T-cell (primary cell): ENCODE measurements around the gene TNRC6C. TPM values are rescaled to one million over a fixed set of nuclear protein-coding genes. Genes with fewer than 3 reads are reported as not detected.

ENCODE experiments used
- ATAC-seq, 4 experiments: fragments of 200-7000 bp in 3 of 4; fragments of 150-1000 bp in 1 of 4; cut with Tn5 transposase; replicated peaks in 1 of 4; 1 replicate in 3 of 4; 2 replicates in 1 of 4; pipeline ENCODE4 v1.10.0; 2021; ENCODE audit warnings: moderate library complexity in 3 of 4, mild to moderate bottlenecking in 2 of 4, moderate number of reproducible peaks in 1 of 4
- CTCF ChIA-PET, 2 donors: fragments of 300-600 bp; sonication (Branson Sonifier 250); formaldehyde crosslinking; loops; one replicate each; lab custom pipeline; 2022; ENCODE audit warnings: antibody characterized with exemption in 2 of 2; lab: Charles Lee
- POLR2A ChIA-PET, 2 donors: fragments of 300-600 bp; sonication (Branson Sonifier 250); formaldehyde crosslinking; loops; one replicate each; lab custom pipeline; 2022; ENCODE audit warnings: antibody characterized with exemption in 2 of 2; lab: Charles Lee
- DNase-seq, 35 experiments: peaks; one replicate each; pipeline versions ENCODE4 v3.0.0 to v3.0.0-alpha.2; 2013 to 2023
- H3K27ac ChIP-seq: one replicate; pipeline ENCODE4 v1.5.1; 2013; ENCODE audit warnings: low read length
- H3K27me3 ChIP-seq, 2 experiments: replicated peaks in 1 of 2; 1 replicate in 1 of 2; 2 replicates in 1 of 2; pipeline versions ENCODE4 v1.6.1 to v1.7.0; 2013; ENCODE audit warnings: low read length in 1 of 2, mixed read lengths in 1 of 2; ENCODE audit not compliant: control insufficient read depth in 2 of 2, insufficient read depth in 2 of 2; ENCODE audit errors: extremely low read depth in 1 of 2
- H3K36me3 ChIP-seq, 2 donors: 1 replicate in 1 of 2; 2 replicates in 1 of 2; pipeline versions ENCODE4 v1.6.1 to v1.7.0; 2013; ENCODE audit warnings: low read length in 1 of 2; ENCODE audit not compliant: control insufficient read depth in 2 of 2, insufficient read depth in 1 of 2; ENCODE audit errors: extremely low read depth in 1 of 2
- H3K4me1 ChIP-seq, 2 experiments: 1 replicate in 1 of 2; 2 replicates in 1 of 2; pipeline versions ENCODE4 v1.6.1 to v1.7.0; 2013; ENCODE audit warnings: low read length in 2 of 2, mixed read lengths in 1 of 2; ENCODE audit not compliant: insufficient read depth in 2 of 2, control insufficient read depth in 1 of 2; ENCODE audit errors: extremely low read depth in 1 of 2
- H3K4me3 ChIP-seq, 2 donors: 1 replicate in 1 of 2; 2 replicates in 1 of 2; pipeline versions ENCODE4 v1.5.1 to v1.7.0; 2013; ENCODE audit warnings: mild to moderate bottlenecking in 2 of 2, low read length in 1 of 2, moderate library complexity in 1 of 2; ENCODE audit not compliant: control insufficient read depth in 1 of 2; ENCODE audit errors: extremely low read depth in 1 of 2
- H3K9me3 ChIP-seq: 2 replicates; pipeline ENCODE4 v1.7.0; 2013
- H3K27ac Mint-ChIP-seq, 2 donors: one replicate each; pipeline ENCODE4 v1.8.0; 2020 to 2021; ENCODE audit warnings: mild to moderate bottlenecking in 2 of 2, mixed read lengths in 2 of 2
- H3K27me3 Mint-ChIP-seq, 2 donors: one replicate each; pipeline ENCODE4 v1.8.0; 2021 to 2022; ENCODE audit warnings: mixed read lengths in 2 of 2
- H3K36me3 Mint-ChIP-seq: one replicate; pipeline ENCODE4 v1.8.0; 2021; ENCODE audit warnings: mixed read lengths
- H3K4me1 Mint-ChIP-seq, 3 donors: one replicate each; pipeline ENCODE4 v1.8.0; 2020 to 2022; ENCODE audit warnings: mixed read lengths in 3 of 3, mild to moderate bottlenecking in 1 of 3
- H3K4me3 Mint-ChIP-seq, 3 donors: one replicate each; pipeline ENCODE4 v1.8.0; 2020 to 2022; ENCODE audit warnings: mild to moderate bottlenecking in 3 of 3, mixed read lengths in 3 of 3, moderate library complexity in 3 of 3
- H3K9me3 Mint-ChIP-seq, 3 donors: one replicate each; pipeline ENCODE4 v1.8.0; 2020 to 2022; ENCODE audit warnings: mixed read lengths in 3 of 3
- WGBS: methylation state at CpG from one replicate; pipeline ENCODE4 v1.1.5; 2013; ENCODE audit warnings: missing lambda C conversion rate; ENCODE audit not compliant: insufficient coverage; 5-methylcytosine and 5-hydroxymethylcytosine counted together
- total RNA-seq, 35 experiments: library from RNA in 6 of 35; stranded (reverse) in 6 of 35; fragments of 120-200 nt in 1 of 35; gene quantifications; one replicate each; pipeline versions ENCODE4 v1.2.1 to v1.2.4 and lab custom pipeline; 2013 to 2026

The TNRC6C gene
- total RNA-seq, 5 donors from 2014 or later (not counting 1 experiment from before 2014, with no cell fraction given) = 87.1 to 116 (median 94.3) TPM

DNA sequence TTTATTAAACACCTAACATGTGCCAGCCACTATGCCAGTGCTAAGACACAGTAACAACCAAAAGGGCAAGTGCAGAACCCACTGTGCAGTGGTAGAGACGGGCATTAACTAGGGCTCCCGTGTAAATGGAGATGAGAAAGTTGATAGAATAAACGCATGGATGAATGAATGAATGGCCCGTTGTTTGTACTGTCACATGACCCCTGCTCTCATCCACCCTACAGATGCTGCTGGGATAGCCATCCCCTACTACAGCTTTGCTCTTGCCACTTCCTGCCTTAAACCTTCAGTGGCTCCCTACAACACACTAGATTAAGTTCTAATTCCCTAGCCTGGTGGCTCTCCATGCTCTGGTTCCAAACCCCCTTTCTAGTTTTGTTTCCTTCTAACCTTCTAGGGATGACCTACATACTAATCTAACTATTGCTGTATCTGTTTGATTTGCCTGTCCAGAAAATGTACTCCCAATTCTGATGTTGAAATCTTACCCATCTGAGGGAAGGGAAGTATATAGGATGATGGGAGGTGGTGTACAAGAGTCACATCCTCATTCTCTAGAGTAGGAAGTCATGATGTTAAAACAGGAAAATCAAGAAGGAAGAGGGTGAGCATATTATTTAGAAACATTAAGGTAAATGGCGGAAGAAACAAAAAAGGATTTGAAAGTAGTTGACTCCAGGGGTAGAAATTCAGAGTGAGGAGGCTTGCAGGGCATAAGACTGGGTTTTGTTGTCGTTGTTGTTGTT, 11.4 kb upstream of the TNRC6C start:
- no peak for DNase-seq
- peaks cover 0 to 37% of the 10 kb centered on the region in 2 experiments for H3K27me3 ChIP-seq
- Mint-ChIP-seq H3K27ac (no peak overlapping the region), H3K27me3 (peaks cover 7 to 14% of the 10 kb centered on the region in 2 donors), H3K4me1 (peaks cover 0 to 1% (median 1%) of the 10 kb centered on the region in 3 donors), H3K4me3 (no peak overlapping the region), H3K9me3 (peaks cover 0 to 6% (median 4%) of the 10 kb centered on the region in 3 donors), H3K36me3 (no peaks in the 10 kb centered on the region)
- H3K9me3 ChIP-seq = no peaks in the 10 kb centered on the region
- H3K27ac ChIP-seq = no peak overlapping the region
- ChIA-PET CTCF (no interaction called here), POLR2A (no interaction called here)
- H3K4me3 ChIP-seq = no peak overlapping the region
- H3K4me1 ChIP-seq = no peaks in the 10 kb centered on the region
- H3K36me3 ChIP-seq = no peaks in the 10 kb centered on the region
- 80% methylated on average over 2 of the region's 6 CpGs for WGBS
- ATAC-seq = no peak

- H3K9me3 Mint-ChIP-seq = peaks cover 0 to 6% (median 4%) of the 10 kb centered on the region in 3 donors
- no peaks in the 10 kb centered on the region for H3K9me3 ChIP-seq
- 100% methylated on average over 1 of the region's 3 CpGs for WGBS
- ATAC-seq = no peak
- ChIA-PET POLR2A (no interaction called here), CTCF (no interaction called here)
- no peaks in the 10 kb centered on the region for H3K36me3 ChIP-seq
- H3K4me3 Mint-ChIP-seq = no peak overlapping the region
- H3K27ac ChIP-seq = no peak overlapping the region
- H3K36me3 Mint-ChIP-seq = no peaks in the 10 kb centered on the region
- no peak for DNase-seq
- no peaks in the 10 kb centered on the region for H3K4me1 ChIP-seq
- peaks cover 0 to 31% of the 10 kb centered on the region in 2 experiments for H3K27me3 ChIP-seq
- H3K27ac Mint-ChIP-seq = no peak overlapping the region
- H3K4me3 ChIP-seq = no peak overlapping the region
- peaks cover 7 to 15% of the 10 kb centered on the region in 2 donors for H3K27me3 Mint-ChIP-seq
- H3K4me1 Mint-ChIP-seq = peaks cover 4 to 7% (median 5%) of the 10 kb centered on the region in 3 donors
Observed at GRCh38 chr17:77948690-77949114, 9.8 kb upstream of the TNRC6C start.

GRCh38 chr17:77951123-77951522, 7.4 kb upstream of the TNRC6C start:
- peaks cover 0 to 24% of the 10 kb centered on the region in 2 experiments for H3K27me3 ChIP-seq
- no peaks in the 10 kb centered on the region for H3K36me3 ChIP-seq
- CTCF ChIA-PET = no interaction called here
- WGBS = 82% methylated on average over 3 of the region's 5 CpGs
- H3K27me3 Mint-ChIP-seq = peaks cover 7 to 11% of the 10 kb centered on the region in 2 donors
- no peak overlapping the region for H3K4me3 Mint-ChIP-seq
- ATAC-seq = no peak
- H3K4me1 ChIP-seq = no peaks in the 10 kb centered on the region
- H3K36me3 Mint-ChIP-seq = no peaks in the 10 kb centered on the region
- H3K27ac Mint-ChIP-seq = peak overlapping the region in 1 of 2 donors; percentile 10
- peaks cover 4 to 7% (median 5%) of the 10 kb centered on the region in 3 donors for H3K4me1 Mint-ChIP-seq
- no peak overlapping the region for H3K27ac ChIP-seq
- H3K9me3 Mint-ChIP-seq = peaks cover 0 to 6% (median 4%) of the 10 kb centered on the region in 3 donors
- POLR2A ChIA-PET = interaction anchor here in 1 of 2 donors (0.7 kb wide), 1 partner anchor 305 kb away, joined by 3 read pairs; no protein-coding TSS in a partner anchor
- H3K9me3 ChIP-seq = no peaks in the 10 kb centered on the region
- no peak for DNase-seq
- no peak overlapping the region for H3K4me3 ChIP-seq

DNA sequence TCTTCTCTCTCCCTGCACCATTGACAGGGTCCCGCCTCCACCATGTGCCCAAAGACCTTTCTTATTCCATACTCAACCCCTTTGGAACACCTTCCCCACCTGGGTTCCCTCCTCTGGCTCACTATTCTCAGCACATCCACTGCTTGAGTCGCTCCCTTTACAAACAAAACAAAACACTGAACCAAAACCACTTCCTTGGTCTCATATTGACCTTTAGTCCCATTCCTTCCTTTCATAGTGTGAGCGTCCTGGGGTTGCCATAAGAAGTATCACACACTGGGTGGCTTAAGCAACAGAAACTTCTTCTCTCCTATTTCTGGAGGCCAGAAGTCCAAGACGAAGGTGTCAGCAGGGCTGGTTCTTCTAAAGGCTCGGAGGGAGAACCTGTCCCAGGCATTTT, 6.1 kb upstream of the TNRC6C start:
- no peak overlapping the region for H3K27ac Mint-ChIP-seq
- H3K27me3 Mint-ChIP-seq = peaks cover 7 to 8% of the 10 kb centered on the region in 2 donors
- CTCF ChIA-PET = no interaction called here
- H3K4me3 Mint-ChIP-seq = no peak overlapping the region
- H3K36me3 Mint-ChIP-seq = no peaks in the 10 kb centered on the region
- ATAC-seq (no peak), DNase-seq (no peak)
- H3K4me1 Mint-ChIP-seq = peaks cover 12 to 17% (median 12%) of the 10 kb centered on the region in 3 donors
- WGBS = 76% methylated on average over 4 of the region's 5 CpGs
- H3K9me3 ChIP-seq = no peaks in the 10 kb centered on the region
- H3K36me3 ChIP-seq = no peaks in the 10 kb centered on the region
- peaks cover 0 to 6% of the 10 kb centered on the region in 2 experiments for H3K4me1 ChIP-seq
- no peak overlapping the region for H3K4me3 ChIP-seq
- H3K9me3 Mint-ChIP-seq = peaks cover 0 to 6% (median 4%) of the 10 kb centered on the region in 3 donors
- H3K27me3 ChIP-seq = peaks cover 0 to 24% of the 10 kb centered on the region in 2 experiments
- POLR2A ChIA-PET = no interaction called here
- H3K27ac ChIP-seq = no peak overlapping the region

DNA sequence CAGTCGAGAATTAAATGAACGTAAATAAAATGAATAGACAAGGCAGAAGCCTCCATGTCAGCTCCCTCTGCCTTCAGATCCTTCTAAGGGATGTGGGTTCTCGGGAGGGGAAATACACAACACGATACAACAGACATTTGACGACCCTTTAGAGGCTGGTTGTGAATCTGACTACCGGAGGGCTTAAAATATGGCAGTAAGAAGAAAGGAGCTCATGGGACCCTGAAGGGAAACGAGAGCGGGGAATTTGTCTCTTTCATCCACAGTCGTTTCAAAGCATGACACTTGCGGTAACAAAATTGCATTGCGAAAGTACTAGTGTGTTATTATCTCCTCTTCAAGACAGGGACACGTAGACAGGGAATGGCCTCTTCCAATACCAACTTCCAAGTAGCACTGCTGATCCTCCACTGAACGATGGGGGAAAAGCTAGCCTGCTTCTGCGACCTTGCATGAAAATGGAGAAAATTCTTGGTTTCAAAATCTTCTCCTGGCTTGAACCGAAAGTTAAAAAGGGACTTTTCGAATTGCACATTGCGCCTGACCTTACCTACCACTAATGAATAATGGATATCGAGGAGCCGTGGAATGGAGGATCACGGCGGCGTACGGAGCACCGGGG, 1.2 kb upstream of the TNRC6C start:
- peak in 6 of 35 experiments; percentile 2 to 66 (median 3) for DNase-seq
- H3K4me3 ChIP-seq = peak overlapping the region; percentile 92 to 94

DNA sequence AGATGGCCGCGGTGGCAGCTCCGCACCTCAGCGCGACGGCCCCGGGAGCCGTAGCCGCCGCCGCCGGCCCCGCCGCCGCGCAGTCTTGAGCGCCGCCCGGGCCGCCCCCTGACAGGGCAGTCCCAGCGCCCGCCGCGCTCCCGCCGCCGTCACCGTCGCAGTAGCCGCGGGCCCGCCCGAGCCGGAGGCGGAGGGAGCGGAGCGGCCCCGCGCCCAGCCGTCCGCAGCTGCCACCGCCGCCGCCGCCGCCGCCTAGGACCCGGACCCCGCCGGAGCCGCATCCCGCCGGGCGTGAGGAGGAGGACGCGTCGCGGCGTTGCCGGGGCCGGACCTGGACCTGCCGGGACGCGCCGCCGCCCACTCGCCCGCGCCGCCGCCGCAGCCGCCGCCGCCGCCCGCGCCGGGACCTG, 218 bp downstream of the TNRC6C start:
- POLR2A ChIA-PET = interaction anchor here (0.5 to 1.4 kb wide), 41 partner anchors 10 to 1111 kb away, joined by 3 to 16 read pairs (median 4); partner anchors contain the start of gene SEC14L1 (in 1 of the 2)
- peak in 4 of 35 experiments; percentile 2 to 34 (median 12) for DNase-seq
- Mint-ChIP-seq H3K9me3 (no peaks in the 10 kb centered on the region), H3K27me3 (no peaks in the 10 kb centered on the region), H3K36me3 (no peaks in the 10 kb centered on the region), H3K4me3 (peak overlapping the region in 2 of 3 donors; percentile 99 to 100), H3K27ac (no peak overlapping the region), H3K4me1 (peaks cover 44 to 54% (median 52%) of the 10 kb centered on the region in 3 donors)
- no peak overlapping the region for H3K4me3 ChIP-seq
- no peaks in the 10 kb centered on the region for H3K27me3 ChIP-seq
- under 1% methylated on average over 79 of the region's 79 CpGs for WGBS
- no peaks in the 10 kb centered on the region for H3K9me3 ChIP-seq
- peak in 2 of 4 experiments; percentile 7 to 8 for ATAC-seq
- no peak overlapping the region for H3K27ac ChIP-seq
- no peaks in the 10 kb centered on the region for H3K36me3 ChIP-seq
- peaks cover 22 to 41% of the 10 kb centered on the region in 2 experiments for H3K4me1 ChIP-seq
- CTCF ChIA-PET = interaction anchor here (0.6 to 2.2 kb wide), 13 partner anchors 13 to 1330 kb away, joined by 3 to 12 read pairs (median 4); no protein-coding TSS in a partner anchor

More for the DNA sequence above, 1.2 kb upstream of the TNRC6C start:
- Histone ChIP-seq H3K4me1 (peaks cover 12 to 35% of the 10 kb centered on the region in 2 experiments), H3K36me3 (no peaks in the 10 kb centered on the region), H3K27ac (peak overlapping the region; percentile 77), H3K27me3 (peaks cover 0 to 5% of the 10 kb centered on the region in 2 experiments), H3K9me3 (no peaks in the 10 kb centered on the region)
- Mint-ChIP-seq H3K36me3 (no peaks in the 10 kb centered on the region), H3K27me3 (peaks cover 0 to under 1% of the 10 kb centered on the region in 2 donors), H3K4me3 (peak overlapping the region; percentile 90 to 100 (median 99)), H3K27ac (peak overlapping the region; percentile 90 to 98), H3K9me3 (no peaks in the 10 kb centered on the region), H3K4me1 (peaks cover 34 to 45% (median 41%) of the 10 kb centered on the region in 3 donors)
- ChIA-PET CTCF (interaction anchor here (0.5 to 2.2 kb wide), 8 partner anchors 8 to 128 kb away, joined by 3 to 12 read pairs (median 3); no protein-coding TSS in a partner anchor), POLR2A (interaction anchor here (0.5 to 1.4 kb wide), 6 partner anchors 15 to 791 kb away, joined by 3 to 15 read pairs (median 5); no protein-coding TSS in a partner anchor)
- 2% methylated on average over 11 of the region's 24 CpGs for WGBS
- ATAC-seq = no peak
